ENCODE measurements around the gene RNF115. TPM values are rescaled to one million over a fixed set of nuclear protein-coding genes. Genes with fewer than 3 reads are reported as not detected.
"Not testable (repeated sequence)": the region's sequence is repeated elsewhere in the genome, so short reads cannot be mapped to it uniquely, and the experiment has no call there.

Gene RNF115
- total RNA-seq, 1 donor from 2014 or later, result 15.3 TPM

DNA sequence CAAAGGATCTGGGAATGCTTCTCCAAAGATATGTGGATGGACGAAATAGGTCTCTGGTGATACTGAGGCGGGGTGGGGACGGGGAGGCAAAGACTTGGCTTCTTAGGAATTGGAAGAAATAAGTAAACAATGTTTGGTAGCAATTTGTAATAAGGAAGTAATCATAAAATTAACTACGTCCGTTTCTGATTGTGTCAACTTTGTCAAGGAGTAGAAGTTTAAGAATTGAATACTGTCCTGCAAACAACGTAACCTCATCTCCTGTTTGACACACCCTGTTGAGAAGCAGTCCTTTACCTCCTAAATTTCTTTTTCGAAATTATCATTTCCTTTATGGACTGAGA, 576 bp upstream of the RNF115 start:
- Histone ChIP-seq H3K9ac (ENCODE audit: low read length) (peak overlapping the region; percentile 95), H3K9me3 (ENCODE audit: insufficient read depth, low read depth, low read length) (no peaks in the 10 kb centered on the region), H4K20me1 (ENCODE audit: insufficient read depth, low read length) (peaks cover 4% of the 10 kb centered on the region), H3K4me3 (ENCODE audit: insufficient read depth, low read depth, low read length) (peak overlapping the region; percentile 92), H3K27me3 (ENCODE audit: insufficient read depth, low read length) (no peaks in the 10 kb centered on the region), H3K79me2 (ENCODE audit: insufficient read depth, low read length) (peaks cover 36% of the 10 kb centered on the region), H3K4me2 (ENCODE audit: low read length) (peak overlapping the region; percentile 88), H3K27ac (ENCODE audit: low read depth, low read length) (peak overlapping the region; percentile 92), H3K4me1 (ENCODE audit: insufficient read depth, low read length) (peaks cover 3% of the 10 kb centered on the region), H2AFZ (ENCODE audit: low read depth, low read length) (peak overlapping the region; percentile 77), H3K36me3 (ENCODE audit: insufficient read depth, low read length) (peaks cover 26% of the 10 kb centered on the region)
- Mint-ChIP-seq H3K27ac (ENCODE audit: unreplicated experiment) (peak overlapping the region; percentile 94), H3K27me3 (ENCODE audit: low read depth, unreplicated experiment) (no peaks in the 10 kb centered on the region), H3K4me1 (ENCODE audit: low read depth, unreplicated experiment) (peaks cover 12% of the 10 kb centered on the region), H3K36me3 (ENCODE audit: low read depth, unreplicated experiment) (peaks cover 26% of the 10 kb centered on the region), H3K4me3 (ENCODE audit: unreplicated experiment) (peak overlapping the region; percentile 99), H3K9me3 (ENCODE audit: unreplicated experiment) (no peaks in the 10 kb centered on the region)
- TF ChIP-seq EZH2 (IDR thresholded peaks at IDR 0.05; ENCODE audit: insufficient read depth, low read length) (no peak), CTCF (IDR thresholded peaks at IDR 0.05; ENCODE audit: insufficient read depth, low read depth, low read length) (no peak)
- FAIRE-seq (no peak), DNase-seq (ENCODE audit: low read depth) (no peak)

DNA sequence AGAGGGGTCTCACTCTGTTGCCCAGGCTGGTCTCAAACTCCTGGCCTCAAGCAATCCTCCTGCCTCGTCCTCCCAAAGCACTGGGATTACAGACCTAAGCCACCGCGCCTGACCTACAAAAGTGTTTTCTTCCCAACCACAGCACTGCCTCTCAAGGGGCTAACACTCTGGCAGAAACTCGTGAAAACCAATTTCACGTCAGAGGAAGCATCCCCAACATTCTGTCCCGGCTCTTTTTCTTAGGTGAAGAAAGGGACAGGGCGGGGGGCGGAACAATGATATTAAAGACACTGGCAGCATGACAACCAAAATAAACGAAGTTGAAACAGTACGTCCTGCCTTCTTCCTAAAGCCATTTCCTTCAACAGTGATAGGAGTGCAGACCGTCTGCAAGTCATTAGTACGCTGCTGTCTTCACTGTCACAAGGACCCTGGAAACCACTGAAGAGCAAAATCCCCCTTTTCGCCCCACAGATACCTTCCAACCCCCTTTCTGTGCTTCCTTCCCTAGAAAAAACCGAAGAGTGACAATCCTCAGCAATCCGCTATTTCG, 1.0 kb downstream of the RNF115 start:
- not testable (repeated sequence) for DNase-seq (ENCODE audit: low read depth); H3K9me3 ChIP-seq (ENCODE audit: insufficient read depth, low read depth, low read length); H3K4me1 ChIP-seq (ENCODE audit: insufficient read depth, low read length); H3K9me3 Mint-ChIP-seq (ENCODE audit: unreplicated experiment); H3K27ac ChIP-seq (ENCODE audit: low read depth, low read length); FAIRE-seq; H3K36me3 ChIP-seq (ENCODE audit: insufficient read depth, low read length); H3K27me3 ChIP-seq (ENCODE audit: insufficient read depth, low read length); H3K27me3 Mint-ChIP-seq (ENCODE audit: low read depth, unreplicated experiment); H3K9ac ChIP-seq (ENCODE audit: low read length); H3K4me1 Mint-ChIP-seq (ENCODE audit: low read depth, unreplicated experiment); H3K27ac Mint-ChIP-seq (ENCODE audit: unreplicated experiment); H4K20me1 ChIP-seq (ENCODE audit: insufficient read depth, low read length); H2AFZ ChIP-seq (ENCODE audit: low read depth, low read length)
- Histone ChIP-seq H3K4me2 (ENCODE audit: low read length) (peak overlapping the region; percentile 58), H3K4me3 (ENCODE audit: insufficient read depth, low read depth, low read length) (peak overlapping the region; percentile 33), H3K79me2 (ENCODE audit: insufficient read depth, low read length) (peaks cover 40% of the 10 kb centered on the region)
- H3K4me3 Mint-ChIP-seq (ENCODE audit: unreplicated experiment), result peak overlapping the region; percentile 60
- peaks cover 18% of the 10 kb centered on the region for H3K36me3 Mint-ChIP-seq (ENCODE audit: low read depth, unreplicated experiment)

DNA sequence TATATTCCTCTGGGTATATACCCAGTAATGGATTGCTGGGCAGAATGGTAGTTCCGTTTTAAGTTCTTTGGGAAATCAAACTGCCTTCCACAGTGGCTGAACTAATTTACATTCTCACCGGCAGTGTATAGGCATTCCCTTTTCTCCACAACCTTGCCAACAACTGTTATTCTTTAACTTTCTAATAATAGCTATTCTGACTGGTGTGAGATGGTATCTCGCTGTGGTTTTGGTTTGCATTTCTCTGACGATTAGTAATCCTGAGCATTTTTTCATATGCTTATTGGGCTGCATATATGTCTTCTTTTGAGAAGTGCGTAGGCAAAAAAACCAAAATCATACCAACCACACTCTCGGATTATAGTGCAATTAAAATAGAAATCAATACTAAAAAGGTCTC, 5.8 kb downstream of the RNF115 start:
- Histone ChIP-seq H3K79me2 (ENCODE audit: insufficient read depth, low read length) (peaks cover 14% of the 10 kb centered on the region), H3K27ac (ENCODE audit: low read depth, low read length) (peak overlapping the region; percentile 66), H3K4me2 (ENCODE audit: low read length) (peak overlapping the region; percentile 70), H3K9ac (ENCODE audit: low read length) (peak overlapping the region; percentile 39)
- not testable (repeated sequence) for H3K27me3 Mint-ChIP-seq (ENCODE audit: low read depth, unreplicated experiment); H3K9me3 Mint-ChIP-seq (ENCODE audit: unreplicated experiment); H3K27me3 ChIP-seq (ENCODE audit: insufficient read depth, low read length); H4K20me1 ChIP-seq (ENCODE audit: insufficient read depth, low read length); H3K4me3 ChIP-seq (ENCODE audit: insufficient read depth, low read depth, low read length); H3K4me3 Mint-ChIP-seq (ENCODE audit: unreplicated experiment); H3K4me1 ChIP-seq (ENCODE audit: insufficient read depth, low read length); H3K9me3 ChIP-seq (ENCODE audit: insufficient read depth, low read depth, low read length); H3K4me1 Mint-ChIP-seq (ENCODE audit: low read depth, unreplicated experiment); H3K36me3 Mint-ChIP-seq (ENCODE audit: low read depth, unreplicated experiment); H3K27ac Mint-ChIP-seq (ENCODE audit: unreplicated experiment); H2AFZ ChIP-seq (ENCODE audit: low read depth, low read length); H3K36me3 ChIP-seq (ENCODE audit: insufficient read depth, low read length); FAIRE-seq
- peak; percentile 79 for DNase-seq (ENCODE audit: low read depth)

- Histone ChIP-seq H3K4me2 (ENCODE audit: low read length) (peak overlapping the region; percentile 72), H3K79me2 (ENCODE audit: insufficient read depth, low read length) (peaks cover 16% of the 10 kb centered on the region), H3K9ac (ENCODE audit: low read length) (peak overlapping the region; percentile 55), H3K4me3 (ENCODE audit: insufficient read depth, low read depth, low read length) (peak overlapping the region; percentile 5)
- not testable (repeated sequence) for H3K9me3 ChIP-seq (ENCODE audit: insufficient read depth, low read depth, low read length); H3K4me1 ChIP-seq (ENCODE audit: insufficient read depth, low read length); H3K4me1 Mint-ChIP-seq (ENCODE audit: low read depth, unreplicated experiment); H2AFZ ChIP-seq (ENCODE audit: low read depth, low read length); H4K20me1 ChIP-seq (ENCODE audit: insufficient read depth, low read length); H3K27me3 Mint-ChIP-seq (ENCODE audit: low read depth, unreplicated experiment); H3K9me3 Mint-ChIP-seq (ENCODE audit: unreplicated experiment); FAIRE-seq; H3K27ac ChIP-seq (ENCODE audit: low read depth, low read length); H3K27ac Mint-ChIP-seq (ENCODE audit: unreplicated experiment); H3K27me3 ChIP-seq (ENCODE audit: insufficient read depth, low read length); H3K36me3 Mint-ChIP-seq (ENCODE audit: low read depth, unreplicated experiment); H3K4me3 Mint-ChIP-seq (ENCODE audit: unreplicated experiment); H3K36me3 ChIP-seq (ENCODE audit: insufficient read depth, low read length); DNase-seq (ENCODE audit: low read depth)
Measured at GRCh38 chr1:145812977-145813810, 10.7 kb downstream of the RNF115 start.

Measured in astrocyte (in vitro differentiated cells and primary cell).